PC-9 (cell line): ENCODE measurements around the gene NFKBIZ.

Experiments
- CTCF ChIP-seq: fragments of 200-600 bp; sonication (generic); conservative IDR thresholded peaks from 2 replicates; pipeline ENCODE4 v1.6.1; 2017; ENCODE audit warnings: mixed run types, antibody characterized with exemption, mild to moderate bottlenecking, moderate library complexity
- EZH2 ChIP-seq: fragments of 200-600 bp; sonication (generic); IDR thresholded peaks from 2 replicates; pipeline ENCODE4 v1.8.0; 2017; ENCODE audit warnings: antibody characterized with exemption, low read depth

DNA sequence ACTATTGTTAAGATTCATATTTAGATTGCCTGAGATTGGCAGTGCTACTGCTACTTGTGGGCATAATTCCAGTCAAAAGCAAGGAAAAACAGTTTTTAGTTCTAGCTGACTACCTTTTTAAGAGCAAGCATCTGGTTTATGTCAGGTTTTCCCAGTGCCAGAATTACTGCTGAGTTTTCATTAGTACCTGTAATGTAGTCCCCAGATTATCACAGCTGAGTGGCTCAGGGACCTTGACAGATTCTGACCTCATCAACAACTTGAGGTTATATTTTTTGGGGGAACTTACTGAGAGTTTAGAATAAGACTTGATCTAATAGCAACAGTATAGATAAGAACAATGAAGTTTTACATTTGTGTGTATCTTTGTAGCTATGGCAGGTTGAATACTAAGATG is 39.3 kb upstream of the NFKBIZ start:
- no peak for TF ChIP-seq CTCF
- TF ChIP-seq EZH2, result no peak
